ENCODE data around the gene ZNF219.

DNA sequence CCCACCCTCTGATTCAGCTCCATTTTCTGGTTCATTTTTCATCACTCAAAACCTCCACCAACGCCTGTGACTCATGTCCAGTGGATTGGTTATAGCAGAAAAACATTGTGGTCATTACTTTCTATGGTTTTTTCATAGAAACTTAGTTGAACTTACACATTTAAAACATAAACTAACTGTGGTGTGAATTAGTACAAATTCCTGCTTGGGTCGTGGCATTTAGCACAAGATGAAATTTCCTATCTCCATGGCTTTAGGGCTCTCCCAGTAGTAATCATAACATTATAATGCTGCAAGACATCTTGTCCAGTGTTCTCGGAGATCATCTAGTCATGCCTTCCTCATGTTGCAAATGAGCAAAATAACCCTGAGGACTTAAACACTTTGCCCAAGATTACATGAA lies 49.2 kb downstream of the ZNF219 start:
- TF ChIP-seq GATA2 (IDR thresholded peaks at IDR 0.05; ENCODE audit: low read depth, low read length) (no peak), GATA3 (IDR thresholded peaks at IDR 0.05; ENCODE audit: low read depth, low read length) (no peak)

Measured in SH-SY5Y (cell line).